HepG2 (cell line): ENCODE measurements around the gene SLC45A3. TPM values are rescaled to one million over a fixed set of nuclear protein-coding genes. Genes with fewer than 3 reads are reported as not detected.

ENCODE experiments used
- AKAP8 ChIP-seq: sonication (generic); formaldehyde crosslinking; IDR thresholded peaks from 2 replicates; pipeline ENCODE4 v1.5.1; 2020; ENCODE audit warnings: mild to moderate bottlenecking, missing genetic modification reagents
- ATM ChIP-seq: fragments of 450-650 bp; IDR thresholded peaks from 2 replicates; pipeline ENCODE4 v1.7.1; 2017; ENCODE audit warnings: mild to moderate bottlenecking, borderline replicate concordance
- HHEX ChIP-seq: IDR thresholded peaks from 2 replicates; pipeline ENCODE4 v1.6.1; 2016; ENCODE audit warnings: control low read depth
- KDM5B ChIP-seq: sonication (generic); formaldehyde crosslinking; IDR thresholded peaks from 2 replicates; pipeline ENCODE4 v1.4.0; 2020; ENCODE audit warnings: missing genetic modification reagents, mild to moderate bottlenecking, borderline replicate concordance
- KLF12 ChIP-seq: sonication (generic); formaldehyde crosslinking; IDR thresholded peaks from 2 replicates; pipeline ENCODE4 v1.4.0; 2020; ENCODE audit warnings: missing genetic modification reagents, borderline replicate concordance
- LCORL ChIP-seq, 2 experiments: fragments of 450-650 bp in 1 of 2; sonication (generic) in 1 of 2; formaldehyde crosslinking in 1 of 2; IDR thresholded peaks; 2 replicates each; pipeline versions ENCODE4 v1.5.0 to v1.6.1; 2017 to 2020; ENCODE audit warnings: antibody characterized with exemption in 1 of 2, missing genetic modification reagents in 1 of 2
- MIER2 ChIP-seq: IDR thresholded peaks from 2 replicates; pipeline ENCODE4 v1.6.1; 2016; ENCODE audit warnings: missing biosample characterization, missing genetic modification reagents
- MLX ChIP-seq: IDR thresholded peaks from 2 replicates; pipeline ENCODE4 v1.6.1; 2016
- MZF1 ChIP-seq: sonication (generic); formaldehyde crosslinking; IDR thresholded peaks from 2 replicates; pipeline ENCODE4 v1.8.1; 2023; ENCODE audit warnings: mild to moderate bottlenecking, missing genetic modification reagents, borderline replicate concordance
- NR3C1 ChIP-seq: sonication (generic); formaldehyde crosslinking; IDR thresholded peaks from 2 replicates; pipeline ENCODE4 v1.4.0; 2020; ENCODE audit warnings: missing genetic modification reagents
- RBAK ChIP-seq: sonication (generic); formaldehyde crosslinking; IDR thresholded peaks from 2 replicates; pipeline ENCODE4 v1.5.1; 2020; ENCODE audit warnings: mild to moderate bottlenecking, missing genetic modification reagents
- SIX4 ChIP-seq: sonication (generic); formaldehyde crosslinking; IDR thresholded peaks from 2 replicates; pipeline ENCODE4 v1.4.0; 2020; ENCODE audit warnings: missing genetic modification reagents
- SNAI1 ChIP-seq: sonication (generic); formaldehyde crosslinking; IDR thresholded peaks from 2 replicates; pipeline ENCODE4 v1.5.0; 2020; ENCODE audit warnings: mild to moderate bottlenecking, missing genetic modification reagents, borderline replicate concordance
- THRA ChIP-seq: sonication (generic); formaldehyde crosslinking; IDR thresholded peaks from 2 replicates; pipeline ENCODE4 v1.4.0; 2020; ENCODE audit warnings: missing genetic modification reagents, borderline replicate concordance
- TOPORS ChIP-seq: sonication (generic); formaldehyde crosslinking; IDR thresholded peaks from 2 replicates; pipeline ENCODE4 v1.8.0; 2023; ENCODE audit warnings: mild to moderate bottlenecking, missing genetic modification reagents
- ZFP36L1 ChIP-seq: sonication (generic); formaldehyde crosslinking; IDR thresholded peaks from 2 replicates; pipeline ENCODE4 v1.8.0; 2022; ENCODE audit warnings: mild to moderate bottlenecking, missing genetic modification reagents, moderate library complexity
- ZFP90 ChIP-seq: sonication (generic); formaldehyde crosslinking; IDR thresholded peaks from 2 replicates; pipeline ENCODE4 v1.8.0; 2022; ENCODE audit warnings: missing genetic modification reagents, mild to moderate bottlenecking, inconsistent platforms, borderline replicate concordance
- ZNF543 ChIP-seq: sonication (generic); formaldehyde crosslinking; IDR thresholded peaks from 2 replicates; pipeline ENCODE4 v1.4.0; 2020; ENCODE audit warnings: mild to moderate bottlenecking, missing genetic modification reagents
- ZNF562 ChIP-seq: sonication (generic); formaldehyde crosslinking; IDR thresholded peaks from 2 replicates; pipeline ENCODE4 v1.8.0; 2022; ENCODE audit warnings: missing genetic modification reagents, borderline replicate concordance
- polyA plus RNA-seq, 8 experiments: library from polyadenylated mRNA; depleted of rRNA in 3 of 8; stranded (reverse) in 7 of 8; unstranded in 1 of 8; fragments of >200 nt; fragmentation: Illumina TruSeq in 4 of 8; extraction: Trizol in 4 of 8; gene quantifications; 2 replicates each; pipeline versions ENCODE4 v1.2.1 to v1.2.3, GENCODE V29; 2011 to 2016; ENCODE audit warnings: low read depth in 4 of 8, missing spikeins in 1 of 8, mixed read lengths in 1 of 8; ENCODE audit not compliant: insufficient read depth in 1 of 8
- total RNA-seq, 5 experiments: library from RNA; depleted of rRNA; stranded (reverse); fragments of >200 nt; fragmentation: Illumina TruSeq; extraction: Trizol; gene quantifications; 2 replicates each; pipeline ENCODE4 v1.2.3, GENCODE V29; 2016; ENCODE audit warnings: low read depth in 1 of 5
- TF ChIP-seq, protein P1 (sequence below): sonication (generic); formaldehyde crosslinking; conservative IDR thresholded peaks from 2 replicates; pipeline ENCODE4 v1.8.1; 2023; ENCODE audit warnings: missing genetic modification reagents
- TF ChIP-seq, protein P2 (sequence below): sonication (generic); formaldehyde crosslinking; IDR thresholded peaks from 2 replicates; pipeline ENCODE4 v1.8.0; 2022; ENCODE audit warnings: missing genetic modification reagents, mild to moderate bottlenecking, moderate library complexity, borderline replicate concordance
- TF ChIP-seq, protein P3 (sequence below): sonication (generic); formaldehyde crosslinking; IDR thresholded peaks from 2 replicates; pipeline ENCODE4 v1.9.0; 2022; ENCODE audit warnings: missing genetic modification reagents, mild to moderate bottlenecking, borderline replicate concordance

Gene SLC45A3
- total and polyA plus RNA-seq, 2 of the 13 experiments (the other 11 are each of a cell fraction or from before 2014, with no cell fraction given), result 3.4 to 4.1 TPM

DNA sequence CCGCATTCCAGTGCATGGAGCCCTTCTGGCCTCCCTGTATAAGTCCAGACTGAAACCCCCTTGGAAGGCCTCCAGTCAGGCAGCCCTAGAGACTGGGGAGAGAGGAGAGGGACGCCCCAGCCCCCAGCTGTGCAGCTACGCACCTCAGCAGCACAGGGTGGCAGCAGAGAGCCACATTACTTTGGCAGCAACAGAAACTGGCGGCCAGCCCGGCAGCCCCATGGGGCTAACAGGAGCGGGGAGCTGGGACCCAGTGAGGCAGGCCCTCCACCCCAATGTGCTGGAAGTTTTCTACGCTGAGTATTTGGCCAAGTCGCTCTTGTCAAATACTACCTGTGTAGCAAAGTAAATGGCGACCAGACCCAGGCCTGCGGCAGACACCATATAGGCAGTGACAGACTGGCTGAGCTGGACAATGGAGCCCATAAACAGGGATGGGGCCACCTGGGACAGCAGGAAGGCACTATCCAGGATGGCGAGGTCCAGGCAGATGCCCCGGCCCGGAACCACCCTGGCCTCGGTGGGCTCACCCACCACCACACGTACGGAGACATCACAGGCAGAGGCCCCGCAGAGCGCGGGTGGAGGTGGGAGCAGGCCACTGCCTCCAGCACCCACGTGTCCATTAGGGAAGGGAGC is 21.2 kb downstream of the SLC45A3 start (continued):
- TF ChIP-seq, protein P1, sequence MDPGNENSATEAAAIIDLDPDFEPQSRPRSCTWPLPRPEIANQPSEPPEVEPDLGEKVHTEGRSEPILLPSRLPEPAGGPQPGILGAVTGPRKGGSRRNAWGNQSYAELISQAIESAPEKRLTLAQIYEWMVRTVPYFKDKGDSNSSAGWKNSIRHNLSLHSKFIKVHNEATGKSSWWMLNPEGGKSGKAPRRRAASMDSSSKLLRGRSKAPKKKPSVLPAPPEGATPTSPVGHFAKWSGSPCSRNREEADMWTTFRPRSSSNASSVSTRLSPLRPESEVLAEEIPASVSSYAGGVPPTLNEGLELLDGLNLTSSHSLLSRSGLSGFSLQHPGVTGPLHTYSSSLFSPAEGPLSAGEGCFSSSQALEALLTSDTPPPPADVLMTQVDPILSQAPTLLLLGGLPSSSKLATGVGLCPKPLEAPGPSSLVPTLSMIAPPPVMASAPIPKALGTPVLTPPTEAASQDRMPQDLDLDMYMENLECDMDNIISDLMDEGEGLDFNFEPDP (CRISPR knock-in tag), result no peak
- TF ChIP-seq ZNF543 (CRISPR knock-in tag) (peak; percentile 56; the same call in 1 of the 2 replicates), RBAK (CRISPR knock-in tag) (no peak), SNAI1 (CRISPR knock-in tag) (no peak), KDM5B (CRISPR knock-in tag) (no peak; the same call in 1 of the 2 replicates), MIER2 (no peak), ATM (no peak), TOPORS (CRISPR knock-in tag) (no peak), ZFP36L1 (CRISPR knock-in tag) (no peak), LCORL (IDR thresholded peaks at IDR 0.05) (no peak), LCORL (CRISPR knock-in tag; IDR thresholded peaks at IDR 0.05) (peak; percentile 47; the same call in 1 of the 2 replicates), ZFP90 (CRISPR knock-in tag) (no peak), AKAP8 (CRISPR knock-in tag) (no peak), MZF1 (CRISPR knock-in tag) (0 out of 2 replicates have a peak, but pooled peaks have one; percentile 31), HHEX (CRISPR knock-in tag) (no peak), MLX (CRISPR knock-in tag) (no peak), NR3C1 (CRISPR knock-in tag) (no peak), THRA (0 out of 2 replicates have a peak, but pooled peaks have one; percentile 31), SIX4 (no peak), KLF12 (CRISPR knock-in tag) (no peak), ZNF562 (CRISPR knock-in tag) (no peak)
- TF ChIP-seq, protein P2, sequence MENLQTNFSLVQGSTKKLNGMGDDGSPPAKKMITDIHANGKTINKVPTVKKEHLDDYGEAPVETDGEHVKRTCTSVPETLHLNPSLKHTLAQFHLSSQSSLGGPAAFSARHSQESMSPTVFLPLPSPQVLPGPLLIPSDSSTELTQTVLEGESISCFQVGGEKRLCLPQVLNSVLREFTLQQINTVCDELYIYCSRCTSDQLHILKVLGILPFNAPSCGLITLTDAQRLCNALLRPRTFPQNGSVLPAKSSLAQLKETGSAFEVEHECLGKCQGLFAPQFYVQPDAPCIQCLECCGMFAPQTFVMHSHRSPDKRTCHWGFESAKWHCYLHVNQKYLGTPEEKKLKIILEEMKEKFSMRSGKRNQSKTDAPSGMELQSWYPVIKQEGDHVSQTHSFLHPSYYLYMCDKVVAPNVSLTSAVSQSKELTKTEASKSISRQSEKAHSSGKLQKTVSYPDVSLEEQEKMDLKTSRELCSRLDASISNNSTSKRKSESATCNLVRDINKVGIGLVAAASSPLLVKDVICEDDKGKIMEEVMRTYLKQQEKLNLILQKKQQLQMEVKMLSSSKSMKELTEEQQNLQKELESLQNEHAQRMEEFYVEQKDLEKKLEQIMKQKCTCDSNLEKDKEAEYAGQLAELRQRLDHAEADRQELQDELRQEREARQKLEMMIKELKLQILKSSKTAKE (CRISPR knock-in tag), result no peak
- TF ChIP-seq, protein P3, sequence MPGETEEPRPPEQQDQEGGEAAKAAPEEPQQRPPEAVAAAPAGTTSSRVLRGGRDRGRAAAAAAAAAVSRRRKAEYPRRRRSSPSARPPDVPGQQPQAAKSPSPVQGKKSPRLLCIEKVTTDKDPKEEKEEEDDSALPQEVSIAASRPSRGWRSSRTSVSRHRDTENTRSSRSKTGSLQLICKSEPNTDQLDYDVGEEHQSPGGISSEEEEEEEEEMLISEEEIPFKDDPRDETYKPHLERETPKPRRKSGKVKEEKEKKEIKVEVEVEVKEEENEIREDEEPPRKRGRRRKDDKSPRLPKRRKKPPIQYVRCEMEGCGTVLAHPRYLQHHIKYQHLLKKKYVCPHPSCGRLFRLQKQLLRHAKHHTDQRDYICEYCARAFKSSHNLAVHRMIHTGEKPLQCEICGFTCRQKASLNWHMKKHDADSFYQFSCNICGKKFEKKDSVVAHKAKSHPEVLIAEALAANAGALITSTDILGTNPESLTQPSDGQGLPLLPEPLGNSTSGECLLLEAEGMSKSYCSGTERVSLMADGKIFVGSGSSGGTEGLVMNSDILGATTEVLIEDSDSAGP (CRISPR knock-in tag), result peak; percentile 31; the same call in 1 of the 2 replicates
